Hepatocyte (in vitro differentiated cells): ENCODE results near the gene GFPT2.

Source experiments
- EZH2 ChIP-seq: fragments of 200-600 bp; sonication (generic); IDR thresholded peaks from 2 replicates; pipeline ENCODE4 v1.6.1; 2016; ENCODE audit warnings: antibody characterized with exemption, mild to moderate bottlenecking, borderline replicate concordance
- TF ChIP-seq, protein P1 (sequence below): fragments of 200-600 bp; sonication (generic); IDR thresholded peaks from 2 replicates; pipeline ENCODE4 v1.5.1; 2016; ENCODE audit warnings: antibody characterized with exemption, mild to moderate bottlenecking; ENCODE audit not compliant: poor library complexity

DNA sequence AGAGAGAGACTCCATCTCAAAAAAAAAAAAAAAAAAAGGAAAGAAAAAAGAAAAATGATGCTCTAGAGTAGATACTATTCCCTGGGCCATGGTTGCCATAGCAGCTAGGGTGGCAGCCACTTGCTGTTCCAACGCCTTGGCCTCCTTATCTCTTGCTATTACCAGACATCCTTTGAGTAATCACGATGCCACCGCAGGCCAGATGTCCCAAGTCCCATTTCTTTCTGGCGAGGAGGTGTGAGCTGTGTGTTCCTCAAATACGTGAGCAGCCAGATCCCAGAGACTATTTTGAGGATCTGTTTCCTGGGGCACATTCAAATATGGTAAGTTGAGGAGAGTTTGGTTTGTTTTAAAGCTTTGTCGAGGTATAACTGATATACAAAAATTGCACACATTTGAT lies 23.4 kb upstream of the GFPT2 start:
- TF ChIP-seq, protein P1, sequence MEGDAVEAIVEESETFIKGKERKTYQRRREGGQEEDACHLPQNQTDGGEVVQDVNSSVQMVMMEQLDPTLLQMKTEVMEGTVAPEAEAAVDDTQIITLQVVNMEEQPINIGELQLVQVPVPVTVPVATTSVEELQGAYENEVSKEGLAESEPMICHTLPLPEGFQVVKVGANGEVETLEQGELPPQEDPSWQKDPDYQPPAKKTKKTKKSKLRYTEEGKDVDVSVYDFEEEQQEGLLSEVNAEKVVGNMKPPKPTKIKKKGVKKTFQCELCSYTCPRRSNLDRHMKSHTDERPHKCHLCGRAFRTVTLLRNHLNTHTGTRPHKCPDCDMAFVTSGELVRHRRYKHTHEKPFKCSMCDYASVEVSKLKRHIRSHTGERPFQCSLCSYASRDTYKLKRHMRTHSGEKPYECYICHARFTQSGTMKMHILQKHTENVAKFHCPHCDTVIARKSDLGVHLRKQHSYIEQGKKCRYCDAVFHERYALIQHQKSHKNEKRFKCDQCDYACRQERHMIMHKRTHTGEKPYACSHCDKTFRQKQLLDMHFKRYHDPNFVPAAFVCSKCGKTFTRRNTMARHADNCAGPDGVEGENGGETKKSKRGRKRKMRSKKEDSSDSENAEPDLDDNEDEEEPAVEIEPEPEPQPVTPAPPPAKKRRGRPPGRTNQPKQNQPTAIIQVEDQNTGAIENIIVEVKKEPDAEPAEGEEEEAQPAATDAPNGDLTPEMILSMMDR, result no peak
- no peak for TF ChIP-seq EZH2
